Caco-2 (cell line): ENCODE measurements around the gene VAT1L. TPM values are rescaled to one million over a fixed set of nuclear protein-coding genes. Genes with fewer than 3 reads are reported as not detected.

Experiments used
- BruUV-seq: library from RNA; stranded (reverse); fragments of 400-500 nt; replicated peaks from 2 replicates; lab custom pipeline; 2021; lab: Mats Ljungman, UMichigan
- CTCF ChIA-PET: fragments of 300-600 bp; sonication (Branson Sonifier 250); formaldehyde crosslinking; loops from one replicate; lab custom pipeline; 2022; ENCODE audit warnings: antibody characterized with exemption; lab: Charles Lee
- POLR2A ChIA-PET: fragments of 300-600 bp; sonication (Branson Sonifier 250); formaldehyde crosslinking; loops from one replicate; lab custom pipeline; 2022; ENCODE audit warnings: antibody characterized with exemption; lab: Charles Lee
- DNase-seq, 2 experiments: peaks; one replicate each; pipeline versions ENCODE4 v3.0.0 to v3.0.0-alpha.2; 2020 to 2022
- H3K27me3 ChIP-seq: replicated peaks from 2 replicates; pipeline ENCODE4 v1.6.0; 2011; ENCODE audit warnings: low read length; ENCODE audit not compliant: control insufficient read depth, insufficient read depth
- H3K36me3 ChIP-seq: 2 replicates; pipeline ENCODE4 v1.5.1; 2011; ENCODE audit warnings: low read length; ENCODE audit not compliant: control insufficient read depth, insufficient read depth
- H3K4me1 ChIP-seq: fragments of 250-450 bp; sonication (Bioruptor Pico); 2 replicates; pipeline ENCODE4 v1.5.1; 2020; ENCODE audit warnings: mild to moderate bottlenecking
- H3K4me3 ChIP-seq: 2 replicates; pipeline ENCODE4 v1.5.1; 2011; ENCODE audit warnings: low read depth, mild to moderate bottlenecking, control low read depth, low read length
- H3K9me3 ChIP-seq: fragments of 250-450 bp; sonication (Bioruptor Pico); 2 replicates; pipeline ENCODE4 v1.5.1; 2020; ENCODE audit warnings: mild to moderate bottlenecking, moderate library complexity
- H3K27ac Mint-ChIP-seq: one replicate; pipeline ENCODE4 v1.8.0; 2022; ENCODE audit warnings: mixed read lengths; ENCODE audit not compliant: unreplicated experiment
- H3K27me3 Mint-ChIP-seq: one replicate; pipeline ENCODE4 v1.8.0; 2022; ENCODE audit warnings: mixed read lengths; ENCODE audit not compliant: insufficient read depth, unreplicated experiment
- H3K36me3 Mint-ChIP-seq: one replicate; pipeline ENCODE4 v1.8.0; 2022; ENCODE audit warnings: mild to moderate bottlenecking, mixed read lengths; ENCODE audit not compliant: insufficient read depth, unreplicated experiment
- H3K4me1 Mint-ChIP-seq: one replicate; pipeline ENCODE4 v1.8.0; 2022; ENCODE audit warnings: low read depth, mixed read lengths; ENCODE audit not compliant: unreplicated experiment
- H3K4me3 Mint-ChIP-seq: one replicate; pipeline ENCODE4 v1.8.0; 2022; ENCODE audit warnings: mild to moderate bottlenecking, moderate library complexity, mixed read lengths; ENCODE audit not compliant: unreplicated experiment
- H3K9me3 Mint-ChIP-seq: one replicate; pipeline ENCODE4 v1.8.0; 2022; ENCODE audit warnings: mixed read lengths; ENCODE audit not compliant: unreplicated experiment
- CTCF ChIP-seq, 2 experiments: fragments of 200-600 bp in 1 of 2; IDR thresholded peaks; 1 replicate in 1 of 2; 2 replicates in 1 of 2; pipeline versions ENCODE4 v1.5.1 to v1.8.0; 2011 to 2022; ENCODE audit warnings: antibody characterized with exemption in 1 of 2, control low read depth in 1 of 2, inconsistent platforms in 1 of 2, low read depth in 1 of 2, low read length in 1 of 2, mild to moderate bottlenecking in 1 of 2, moderate library complexity in 1 of 2; ENCODE audit not compliant: insufficient read depth in 1 of 2, severe bottlenecking in 1 of 2, unreplicated experiment in 1 of 2
- intact Hi-C: fragments of 100-400 bp; cut with micrococcal nuclease; formaldehyde crosslinking; loops from one replicate; pipeline ENCODE4 v1.10.0; 2022; ENCODE audit not compliant: unreplicated experiment
- total RNA-seq: library from RNA; stranded (reverse); gene quantifications from 2 replicates; pipeline ENCODE4 v1.2.3, GENCODE V29; 2022

VAT1L gene
- total RNA-seq, 1 experiment from 2014 or later: not detected

GRCh38 chr16:77739559-77739892, 48.8 kb upstream of the VAT1L start:
- ChIA-PET CTCF (no interaction called here), POLR2A (no interaction called here)
- Histone ChIP-seq H3K4me3 (no peak overlapping the region), H3K36me3 (no peaks in the 10 kb centered on the region), H3K9me3 (no peaks in the 10 kb centered on the region), H3K4me1 (no peaks in the 10 kb centered on the region), H3K27me3 (no peaks in the 10 kb centered on the region)
- intact Hi-C loops: no loop called here
- no TSS peak for BruUV-seq
- Mint-ChIP-seq H3K4me1 (no peaks in the 10 kb centered on the region), H3K36me3 (no peaks in the 10 kb centered on the region), H3K27me3 (no peaks in the 10 kb centered on the region), H3K9me3 (peaks cover 12% of the 10 kb centered on the region), H3K4me3 (no peak overlapping the region), H3K27ac (no peak overlapping the region)
- DNase-seq: no peak
- no peak for TF ChIP-seq CTCF (IDR thresholded peaks at IDR 0.05; ENCODE audit: insufficient read depth in 1 of 2, low read depth in 1 of 2, low read length in 1 of 2, severe bottlenecking in 1 of 2, unreplicated experiment in 1 of 2)

GRCh38 chr16:77744141-77744540, 44.2 kb upstream of the VAT1L start:
- Histone ChIP-seq H3K9me3 (no peaks in the 10 kb centered on the region), H3K27me3 (no peaks in the 10 kb centered on the region), H3K4me3 (no peak overlapping the region), H3K36me3 (no peaks in the 10 kb centered on the region), H3K4me1 (no peaks in the 10 kb centered on the region)
- Mint-ChIP-seq H3K36me3 (no peaks in the 10 kb centered on the region), H3K4me1 (no peaks in the 10 kb centered on the region), H3K27me3 (peaks cover 3% of the 10 kb centered on the region), H3K4me3 (no peak overlapping the region), H3K9me3 (no peaks in the 10 kb centered on the region), H3K27ac (no peak overlapping the region)
- BruUV-seq: no TSS peak
- intact Hi-C loops: no loop called here
- CTCF ChIA-PET: no interaction called here
- no peak for TF ChIP-seq CTCF (IDR thresholded peaks at IDR 0.05; ENCODE audit: insufficient read depth in 1 of 2, low read depth in 1 of 2, low read length in 1 of 2, severe bottlenecking in 1 of 2, unreplicated experiment in 1 of 2)
- no peak for DNase-seq
- POLR2A ChIA-PET: no interaction called here

- CTCF ChIA-PET: no interaction called here
- TF ChIP-seq CTCF (IDR thresholded peaks at IDR 0.05; ENCODE audit: insufficient read depth in 1 of 2, low read depth in 1 of 2, low read length in 1 of 2, severe bottlenecking in 1 of 2, unreplicated experiment in 1 of 2): no peak
Observed at GRCh38 chr16:77745972-77746371, 42.4 kb upstream of the VAT1L start.

More at GRCh38 chr16:77745972-77746371, 42.4 kb upstream of the VAT1L start:
- no peak overlapping the region for H3K4me3 Mint-ChIP-seq
- intact Hi-C loops: no loop called here
- POLR2A ChIA-PET: no interaction called here
- H3K27ac Mint-ChIP-seq: no peak overlapping the region
- no peak overlapping the region for H3K4me3 ChIP-seq
- H3K4me1 Mint-ChIP-seq: no peaks in the 10 kb centered on the region
- no peaks in the 10 kb centered on the region for H3K27me3 ChIP-seq
- H3K9me3 Mint-ChIP-seq: no peaks in the 10 kb centered on the region
- no TSS peak for BruUV-seq
- DNase-seq: no peak
- no peaks in the 10 kb centered on the region for H3K36me3 ChIP-seq
- H3K27me3 Mint-ChIP-seq: peaks cover 10% of the 10 kb centered on the region
- no peaks in the 10 kb centered on the region for H3K36me3 Mint-ChIP-seq
- H3K9me3 ChIP-seq: no peaks in the 10 kb centered on the region
- no peaks in the 10 kb centered on the region for H3K4me1 ChIP-seq
